ENCODE results near the gene GFY.

Gene GFY

GRCh38 chr19:49425178-49425577, at the start of gene GFY:
Gene GFY, plus strand, starts transcription at chr19:49425388. Its CDS starts 1,043 bp downstream, at chr19:49426431.
- DNase-seq: no peak

GRCh38 chr19:49378512-49378911, 46.7 kb upstream of the GFY start:
- no peak for DNase-seq

- DNase-seq: no peak
Observed at GRCh38 chr19:49380391-49380790, 44.8 kb upstream of the GFY start.

- DNase-seq: no peak
Observed at GRCh38 chr19:49382639-49383038, 42.5 kb upstream of the GFY start.

GRCh38 chr19:49383599-49383998, 41.6 kb upstream of the GFY start:
- DNase-seq: no peak

GRCh38 chr19:49387936-49388372, 37.2 kb upstream of the GFY start, which contains the start of gene KASH5:
Gene KASH5, plus strand, starts transcription at chr19:49388249. Its CDS starts 2,635 bp downstream, at chr19:49390884.
- DNase-seq: peak; percentile 96

- DNase-seq: no peak
Observed at GRCh38 chr19:49389406-49389805, 35.8 kb upstream of the GFY start.

GRCh38 chr19:49390131-49390928, 34.9 kb upstream of the GFY start:
- no peak for DNase-seq

- DNase-seq: no peak
Observed at GRCh38 chr19:49390929-49391359, 34.2 kb upstream of the GFY start.

- DNase-seq: peak; percentile 92
Observed at GRCh38 chr19:49391581-49392399, 33.4 kb upstream of the GFY start.

- DNase-seq: no peak
Observed at GRCh38 chr19:49393881-49394280, 31.3 kb upstream of the GFY start.

- no peak for DNase-seq
Observed at GRCh38 chr19:49395581-49396407, 29.4 kb upstream of the GFY start.

GRCh38 chr19:49396738-49397505, 28.3 kb upstream of the GFY start:
- no peak for DNase-seq

- no peak for DNase-seq
Observed at GRCh38 chr19:49398001-49398615, 27.1 kb upstream of the GFY start.

- DNase-seq: no peak
Observed at GRCh38 chr19:49398931-49399330, 26.3 kb upstream of the GFY start.

GRCh38 chr19:49400029-49400428, 25.2 kb upstream of the GFY start:
- DNase-seq: no peak

- no peak for DNase-seq
Observed at GRCh38 chr19:49403404-49404187, 21.6 kb upstream of the GFY start.

- no peak for DNase-seq
Observed at GRCh38 chr19:49407079-49407478, 18.1 kb upstream of the GFY start.

- no peak for DNase-seq
Observed at GRCh38 chr19:49407482-49408015, 17.6 kb upstream of the GFY start.

GRCh38 chr19:49408816-49409440, 16.3 kb upstream of the GFY start:
- no peak for DNase-seq

Measured in activated effector memory CD4-positive, alpha-beta T cell treated with anti-CD3 and anti-CD28 coated beads, Interleukin-2, amount 50 U/mL, for 16 hours (primary cell).